ENCODE measurements around the gene NFYC. TPM values are rescaled to one million over a fixed set of nuclear protein-coding genes. Genes with fewer than 3 reads are reported as not detected.

NFYC gene
- total RNA-seq, 1 experiment from 2014 or later, result 83.0 TPM

GRCh38 chr1:40803902-40804301, 112.4 kb downstream of the NFYC start:
- no TSS peak for BruUV-seq (replicated peaks)
- Histone ChIP-seq H3K36me3 (ENCODE audit: insufficient read depth, low read length, poor library complexity, severe bottlenecking) (no peaks in the 10 kb centered on the region), H3K27ac (ENCODE audit: low read depth, low read length, poor library complexity, severe bottlenecking) (no peak overlapping the region), H3K27me3 (replicated peaks; ENCODE audit: insufficient read depth, low read depth, low read length, poor library complexity) (no peaks in the 10 kb centered on the region), H3K9me3 (ENCODE audit: low read depth, low read length, poor library complexity, severe bottlenecking) (no peaks in the 10 kb centered on the region), H3K4me1 (ENCODE audit: insufficient read depth, low read length, poor library complexity, severe bottlenecking) (peaks cover 17% of the 10 kb centered on the region), H3K4me3 (ENCODE audit: low read depth, low read length, poor library complexity, severe bottlenecking) (no peak overlapping the region)
- intact Hi-C loops (cut with micrococcal nuclease; ENCODE audit: unreplicated experiment), result no loop called here
- POLR2A ChIA-PET (ENCODE audit: low non-redundant PET), result no interaction called here
- CTCF ChIA-PET, result no interaction called here
- TF ChIP-seq EZH2 (IDR thresholded peaks at IDR 0.05; ENCODE audit: borderline replicate concordance, low read depth, low read length, poor library complexity, severe bottlenecking) (no peak), CTCF (conservative IDR thresholded peaks at IDR 0.05; ENCODE audit: low read depth, low read length) (no peak)
- DNase-seq (ENCODE audit: low spot score), result no peak

- ChIA-PET POLR2A (ENCODE audit: low non-redundant PET) (no interaction called here), CTCF (no interaction called here)
- Histone ChIP-seq H3K4me1 (ENCODE audit: insufficient read depth, low read length, poor library complexity, severe bottlenecking) (peaks cover 15% of the 10 kb centered on the region), H3K36me3 (ENCODE audit: insufficient read depth, low read length, poor library complexity, severe bottlenecking) (no peaks in the 10 kb centered on the region), H3K9me3 (ENCODE audit: low read depth, low read length, poor library complexity, severe bottlenecking) (no peaks in the 10 kb centered on the region), H3K27me3 (replicated peaks; ENCODE audit: insufficient read depth, low read depth, low read length, poor library complexity) (no peaks in the 10 kb centered on the region), H3K27ac (ENCODE audit: low read depth, low read length, poor library complexity, severe bottlenecking) (no peak overlapping the region), H3K4me3 (ENCODE audit: low read depth, low read length, poor library complexity, severe bottlenecking) (no peak overlapping the region)
- intact Hi-C loops (cut with micrococcal nuclease; ENCODE audit: unreplicated experiment), result no loop called here
- TF ChIP-seq EZH2 (IDR thresholded peaks at IDR 0.05; ENCODE audit: borderline replicate concordance, low read depth, low read length, poor library complexity, severe bottlenecking), result no peak
- TF ChIP-seq CTCF (conservative IDR thresholded peaks at IDR 0.05; ENCODE audit: low read depth, low read length), result no peak
- no TSS peak for BruUV-seq (replicated peaks)
- no peak for DNase-seq (ENCODE audit: low spot score)
Measured at GRCh38 chr1:40806240-40806639, 114.7 kb downstream of the NFYC start.

- H3K36me3 ChIP-seq (ENCODE audit: insufficient read depth, low read length, poor library complexity, severe bottlenecking), result no peaks in the 10 kb centered on the region
- intact Hi-C loops (cut with micrococcal nuclease; ENCODE audit: unreplicated experiment), result no loop called here
- CTCF ChIA-PET, result no interaction called here
- no peaks in the 10 kb centered on the region for H3K27me3 ChIP-seq (replicated peaks; ENCODE audit: insufficient read depth, low read depth, low read length, poor library complexity)
- no peak overlapping the region for H3K27ac ChIP-seq (ENCODE audit: low read depth, low read length, poor library complexity, severe bottlenecking)
- no peaks in the 10 kb centered on the region for H3K9me3 ChIP-seq (ENCODE audit: low read depth, low read length, poor library complexity, severe bottlenecking)
- no TSS peak for BruUV-seq (replicated peaks)
- no peak for DNase-seq (ENCODE audit: low spot score)
- POLR2A ChIA-PET (ENCODE audit: low non-redundant PET), result interaction anchor here (0.7 kb wide), 1 partner anchor 18 kb away, joined by 3 read pairs; no protein-coding TSS in a partner anchor
- TF ChIP-seq EZH2 (IDR thresholded peaks at IDR 0.05; ENCODE audit: borderline replicate concordance, low read depth, low read length, poor library complexity, severe bottlenecking) (no peak), CTCF (conservative IDR thresholded peaks at IDR 0.05; ENCODE audit: low read depth, low read length) (no peak)
- peaks cover 8% of the 10 kb centered on the region for H3K4me1 ChIP-seq (ENCODE audit: insufficient read depth, low read length, poor library complexity, severe bottlenecking)
- H3K4me3 ChIP-seq (ENCODE audit: low read depth, low read length, poor library complexity, severe bottlenecking), result no peak overlapping the region
Measured at GRCh38 chr1:40806731-40807695, 115.5 kb downstream of the NFYC start.
